Kidney epithelial cell (primary cell): ENCODE results near the gene IKBKE. TPM values are rescaled to one million over a fixed set of nuclear protein-coding genes. Genes with fewer than 3 reads are reported as not detected.
"Not testable (repeated sequence)": the region's sequence is repeated elsewhere in the genome, so short reads cannot be mapped to it uniquely, and the experiment has no call there.

Source experiments
- DNase-seq: peaks from one replicate; pipeline ENCODE4 v3.0.0-alpha.2; 2010; ENCODE audit warnings: low read depth
- H3K27me3 ChIP-seq: 2 replicates; pipeline ENCODE4 v1.6.0; 2011; ENCODE audit warnings: low read length; ENCODE audit not compliant: control insufficient read depth, insufficient read depth
- H3K36me3 ChIP-seq: 2 replicates; pipeline ENCODE4 v1.5.1; 2011; ENCODE audit warnings: low read length; ENCODE audit not compliant: control insufficient read depth, insufficient read depth
- H3K4me3 ChIP-seq: 2 replicates; pipeline ENCODE4 v1.5.1; 2011; ENCODE audit warnings: low read depth, mild to moderate bottlenecking, control low read depth, low read length
- total RNA-seq: library from RNA; depleted of rRNA; stranded (reverse); fragments of >200 nt; gene quantifications from 2 replicates; pipeline ENCODE4 v1.2.3, GENCODE V29; 2015
- TF ChIP-seq, protein P1 (sequence below): IDR thresholded peaks from 2 replicates; pipeline ENCODE4 v1.5.1; 2011; ENCODE audit warnings: mild to moderate bottlenecking, moderate library complexity, low read length, control low read depth, inconsistent platforms; ENCODE audit not compliant: insufficient read depth, poor library complexity, severe bottlenecking

IKBKE gene
- total RNA-seq, 1 donor from 2014 or later = 33.2 TPM

DNA sequence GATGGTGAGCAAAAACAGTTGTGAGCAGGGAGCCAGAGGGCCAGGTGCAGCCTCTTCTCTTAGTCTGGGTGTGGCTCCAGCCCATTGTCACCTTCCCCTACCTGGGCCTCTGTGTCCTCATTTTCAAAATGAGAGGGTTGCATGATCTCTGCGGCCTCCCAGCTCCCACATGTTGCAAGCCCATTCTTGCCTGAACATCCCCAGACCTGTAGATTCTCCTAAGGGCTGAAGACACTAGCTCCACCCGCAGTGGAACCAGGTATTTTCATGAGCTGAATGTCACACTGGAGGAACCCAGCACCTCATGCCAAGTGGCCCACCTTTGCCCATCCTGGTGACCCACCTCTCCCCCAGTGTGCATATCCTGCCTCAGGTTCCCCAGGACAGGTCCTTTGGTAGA is 12.3 kb downstream of the IKBKE start:
- DNase-seq = no peak
- peaks cover 1% of the 10 kb centered on the region for H3K36me3 ChIP-seq
- TF ChIP-seq, protein P1, sequence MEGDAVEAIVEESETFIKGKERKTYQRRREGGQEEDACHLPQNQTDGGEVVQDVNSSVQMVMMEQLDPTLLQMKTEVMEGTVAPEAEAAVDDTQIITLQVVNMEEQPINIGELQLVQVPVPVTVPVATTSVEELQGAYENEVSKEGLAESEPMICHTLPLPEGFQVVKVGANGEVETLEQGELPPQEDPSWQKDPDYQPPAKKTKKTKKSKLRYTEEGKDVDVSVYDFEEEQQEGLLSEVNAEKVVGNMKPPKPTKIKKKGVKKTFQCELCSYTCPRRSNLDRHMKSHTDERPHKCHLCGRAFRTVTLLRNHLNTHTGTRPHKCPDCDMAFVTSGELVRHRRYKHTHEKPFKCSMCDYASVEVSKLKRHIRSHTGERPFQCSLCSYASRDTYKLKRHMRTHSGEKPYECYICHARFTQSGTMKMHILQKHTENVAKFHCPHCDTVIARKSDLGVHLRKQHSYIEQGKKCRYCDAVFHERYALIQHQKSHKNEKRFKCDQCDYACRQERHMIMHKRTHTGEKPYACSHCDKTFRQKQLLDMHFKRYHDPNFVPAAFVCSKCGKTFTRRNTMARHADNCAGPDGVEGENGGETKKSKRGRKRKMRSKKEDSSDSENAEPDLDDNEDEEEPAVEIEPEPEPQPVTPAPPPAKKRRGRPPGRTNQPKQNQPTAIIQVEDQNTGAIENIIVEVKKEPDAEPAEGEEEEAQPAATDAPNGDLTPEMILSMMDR = no peak
- H3K4me3 ChIP-seq = no peak overlapping the region
- H3K27me3 ChIP-seq = no peaks in the 10 kb centered on the region

DNA sequence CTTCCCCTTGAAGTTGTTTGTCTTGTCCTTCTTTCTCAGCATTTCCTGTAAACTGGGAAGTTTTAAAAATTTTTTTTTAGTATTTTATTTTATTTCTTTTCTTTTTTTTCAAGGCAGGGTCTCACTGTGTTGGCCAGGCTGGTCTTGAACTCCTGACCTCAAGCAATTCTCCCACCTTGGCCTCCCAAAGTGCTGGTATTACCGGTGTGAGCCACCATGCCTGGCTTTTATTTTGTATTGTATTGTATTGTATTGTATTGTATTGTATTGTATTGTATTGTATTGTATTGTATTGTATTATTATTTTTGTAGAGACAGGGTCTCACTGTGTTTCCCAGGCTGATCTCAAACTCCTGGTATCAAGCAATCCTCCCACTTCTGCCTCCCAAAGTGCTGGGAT is 13.6 kb downstream of the IKBKE start:
- not testable (repeated sequence) for H3K36me3 ChIP-seq, H3K4me3 ChIP-seq, H3K27me3 ChIP-seq, DNase-seq

DNA sequence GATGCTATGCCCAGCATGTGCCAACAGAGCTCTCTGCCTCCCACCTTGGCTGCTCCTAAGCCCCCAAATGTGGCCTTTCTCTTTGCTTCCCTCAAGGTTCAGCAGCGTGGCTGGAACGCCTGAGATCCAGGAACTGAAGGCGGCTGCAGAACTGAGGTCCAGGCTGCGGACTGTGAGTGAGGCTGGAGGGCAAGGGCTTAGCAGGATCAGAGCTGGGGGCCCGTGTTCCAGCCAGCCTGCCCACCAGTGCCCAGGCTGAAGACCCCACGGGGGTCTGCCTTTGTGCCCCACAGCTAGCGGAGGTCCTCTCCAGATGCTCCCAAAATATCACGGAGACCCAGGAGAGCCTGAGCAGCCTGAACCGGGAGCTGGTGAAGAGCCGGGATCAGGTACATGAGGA is 14.6 kb downstream of the IKBKE start:
- no peaks in the 10 kb centered on the region for H3K27me3 ChIP-seq
- DNase-seq = no peak
- TF ChIP-seq, protein P1 = no peak
- peaks cover 1% of the 10 kb centered on the region for H3K36me3 ChIP-seq
- H3K4me3 ChIP-seq = no peak overlapping the region

DNA sequence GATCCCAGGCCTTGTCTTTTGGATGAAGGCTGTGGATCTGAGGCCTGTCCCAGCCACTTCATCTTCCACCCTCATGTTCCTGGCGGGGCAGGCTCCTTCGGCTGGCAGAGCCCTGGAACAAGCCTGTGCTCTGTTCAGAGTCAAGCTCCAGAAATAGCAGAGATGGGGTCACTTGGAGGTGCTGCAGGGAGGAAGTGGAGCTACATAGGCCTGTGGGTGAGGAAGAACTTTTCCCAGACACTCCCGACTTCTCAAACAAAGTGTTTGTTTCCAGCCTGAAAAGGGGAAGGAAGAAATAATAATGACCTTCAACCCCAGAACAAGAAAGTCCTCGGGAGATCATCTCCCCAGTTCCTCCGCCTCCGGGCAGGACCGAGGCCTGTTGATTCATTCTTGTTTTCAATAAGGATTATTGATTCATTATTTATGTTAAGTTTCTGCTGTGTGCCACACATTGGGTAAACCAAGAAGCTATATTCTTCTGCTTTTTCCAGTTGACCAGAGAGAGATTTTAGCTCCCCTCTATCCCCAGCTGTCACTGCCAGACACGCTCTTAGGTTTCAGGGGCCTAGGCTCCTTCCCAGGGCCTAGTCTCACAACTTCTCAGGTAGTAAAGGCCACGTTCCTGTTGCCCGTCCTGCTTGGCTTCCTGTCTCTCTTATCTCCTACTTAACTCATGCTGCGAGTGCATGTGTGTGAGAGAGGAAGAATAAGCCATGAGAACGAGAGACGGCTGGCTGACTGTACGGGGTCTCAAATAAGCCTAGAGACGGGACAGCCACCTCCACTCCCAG is 16.9 kb downstream of the IKBKE start:
- H3K27me3 ChIP-seq = no peaks in the 10 kb centered on the region
- DNase-seq = no peak
- no peaks in the 10 kb centered on the region for H3K36me3 ChIP-seq
- no peak overlapping the region for H3K4me3 ChIP-seq
- TF ChIP-seq, protein P1 = no peak

DNA sequence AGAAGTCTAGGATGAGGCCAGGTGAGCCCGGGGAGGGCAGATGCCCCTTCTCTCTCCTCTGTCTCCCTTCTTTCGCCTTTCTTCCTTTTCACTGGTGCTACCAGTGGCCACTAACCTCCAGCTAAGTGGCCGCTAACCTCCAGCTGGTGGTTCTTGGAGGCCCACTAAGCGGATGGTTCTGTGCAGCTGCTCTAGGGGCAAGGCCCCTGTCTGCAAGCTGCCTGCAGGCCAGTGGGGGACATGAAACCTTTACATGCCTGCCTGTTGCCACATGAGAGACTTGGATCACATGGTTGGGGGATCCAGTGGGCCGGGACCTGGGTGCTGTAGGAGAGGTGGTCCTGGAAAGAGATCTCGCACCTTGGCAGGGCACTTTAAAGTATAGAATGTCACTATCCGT is 17.7 kb downstream of the IKBKE start:
- Histone ChIP-seq H3K27me3 (no peaks in the 10 kb centered on the region), H3K36me3 (no peaks in the 10 kb centered on the region), H3K4me3 (no peak overlapping the region)
- TF ChIP-seq, protein P1 = no peak
- DNase-seq = no peak

DNA sequence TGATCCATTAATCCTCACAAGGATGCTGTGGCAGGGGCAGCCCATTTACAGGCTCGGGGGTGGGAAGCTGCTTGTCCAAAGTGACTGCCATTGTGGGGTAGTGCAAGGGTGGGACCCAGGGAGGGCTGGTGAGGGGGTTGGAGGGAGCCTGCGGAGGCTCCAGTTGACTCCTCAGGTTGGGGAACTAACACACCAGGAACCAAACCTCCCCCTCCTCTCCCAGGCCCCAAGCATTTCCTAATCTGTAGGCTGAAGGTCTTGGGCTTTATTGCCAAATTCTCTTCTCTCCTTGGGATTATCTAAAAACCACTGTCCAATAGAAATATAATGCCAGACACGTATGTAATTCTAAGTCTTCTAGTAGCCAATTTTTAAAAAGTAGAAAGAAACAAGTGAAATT is 18.2 kb downstream of the IKBKE start:
- Histone ChIP-seq H3K27me3 (no peaks in the 10 kb centered on the region), H3K36me3 (no peaks in the 10 kb centered on the region), H3K4me3 (no peak overlapping the region)
- no peak for DNase-seq
- TF ChIP-seq, protein P1 = no peak
